ENCODE data around the gene TSR1.

The TSR1 gene

DNA sequence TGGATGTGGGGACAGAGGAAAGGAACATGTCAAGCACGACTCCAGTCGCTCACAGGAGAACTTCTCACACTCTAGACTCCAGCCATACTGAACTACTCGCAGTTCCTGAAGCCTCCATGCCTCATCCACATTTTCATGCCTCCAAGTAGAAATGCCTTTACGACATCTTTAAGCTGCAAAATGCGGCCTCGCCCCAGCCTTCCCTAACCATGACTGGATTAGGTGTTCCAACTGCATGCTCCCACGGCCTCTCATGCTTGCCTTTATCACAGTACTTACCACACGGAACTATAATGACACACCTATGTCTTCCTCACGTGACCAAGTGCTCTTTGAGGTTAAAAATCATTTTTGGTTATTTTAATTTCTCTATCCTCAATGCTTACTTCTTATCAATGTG lies 56.5 kb downstream of the TSR1 start:
- DNase-seq (ENCODE audit: low spot score): no peak

DNA sequence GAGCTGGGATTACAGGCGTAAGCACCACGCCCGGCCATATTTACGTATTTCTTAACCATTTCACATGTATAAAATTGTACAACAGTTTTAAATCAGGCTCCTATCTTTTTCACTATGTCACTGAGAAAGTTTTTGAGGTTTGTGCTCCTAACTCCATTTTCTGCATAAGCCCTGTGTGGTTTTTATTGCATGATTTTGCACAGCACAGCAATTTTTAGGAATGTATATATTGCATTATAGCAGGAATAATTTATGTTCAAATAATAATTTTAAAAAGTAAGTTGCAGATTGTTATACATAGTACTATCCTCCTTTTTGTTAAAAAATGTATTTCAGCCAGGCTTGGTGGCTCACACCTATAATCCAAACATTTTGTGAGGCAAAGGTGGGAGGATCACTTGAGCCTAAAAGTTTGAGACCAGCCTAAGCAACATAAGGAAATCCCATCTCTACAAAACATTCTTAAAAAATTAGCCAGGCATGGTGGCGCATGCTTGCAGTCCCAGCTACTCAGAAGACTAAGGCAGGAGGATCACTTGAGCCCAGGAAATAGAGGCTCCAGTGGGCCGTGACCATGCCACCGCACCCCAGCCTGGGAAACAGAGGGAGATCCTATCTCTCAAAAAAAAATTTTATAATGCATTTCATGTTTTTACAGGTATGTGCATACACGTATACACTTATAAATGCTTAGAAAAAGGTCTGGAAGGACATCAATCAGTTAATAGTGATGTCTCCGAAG lies 58.7 kb downstream of the TSR1 start:
- no peak for DNase-seq (ENCODE audit: low spot score)

GRCh38 chr17:2275722-2276121 lies 60.5 kb downstream of the TSR1 start:
- no peak for DNase-seq (ENCODE audit: low spot score)

DNA sequence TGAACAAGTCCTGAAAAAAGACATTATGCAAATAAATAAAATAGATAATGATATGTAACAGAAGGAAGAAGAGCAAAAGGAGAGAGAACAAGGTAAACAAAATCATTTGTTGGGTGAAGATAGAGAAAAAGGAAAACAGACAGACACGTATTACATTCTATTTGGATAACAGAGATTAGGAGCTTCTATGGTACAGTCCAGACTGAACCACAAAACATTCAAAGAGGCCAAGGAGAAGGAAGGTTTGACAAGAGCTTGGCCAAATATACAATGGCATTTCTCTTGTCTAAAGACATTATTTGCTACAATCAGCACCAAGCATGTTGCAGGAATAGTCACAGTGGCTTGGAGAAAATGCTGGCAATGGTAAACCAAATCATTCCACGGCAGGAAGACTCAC lies 61.8 kb downstream of the TSR1 start:
- no peak for DNase-seq (ENCODE audit: low spot score)

Data from globus pallidus (tissue), 1 donor.